GM19395 (cell line): ENCODE results near the gene CELSR3.
A peak's percentile ranks its signal among the peaks of the same experiment; 100 is the strongest.

ENCODE experiments used
- ATAC-seq: cut with Tn5 transposase; IDR thresholded peaks from one replicate; pipeline ENCODE4 v1.9.1; 2021; ENCODE audit warnings: mild to moderate bottlenecking, moderate library complexity; ENCODE audit not compliant: unreplicated experiment

The CELSR3 gene

DNA sequence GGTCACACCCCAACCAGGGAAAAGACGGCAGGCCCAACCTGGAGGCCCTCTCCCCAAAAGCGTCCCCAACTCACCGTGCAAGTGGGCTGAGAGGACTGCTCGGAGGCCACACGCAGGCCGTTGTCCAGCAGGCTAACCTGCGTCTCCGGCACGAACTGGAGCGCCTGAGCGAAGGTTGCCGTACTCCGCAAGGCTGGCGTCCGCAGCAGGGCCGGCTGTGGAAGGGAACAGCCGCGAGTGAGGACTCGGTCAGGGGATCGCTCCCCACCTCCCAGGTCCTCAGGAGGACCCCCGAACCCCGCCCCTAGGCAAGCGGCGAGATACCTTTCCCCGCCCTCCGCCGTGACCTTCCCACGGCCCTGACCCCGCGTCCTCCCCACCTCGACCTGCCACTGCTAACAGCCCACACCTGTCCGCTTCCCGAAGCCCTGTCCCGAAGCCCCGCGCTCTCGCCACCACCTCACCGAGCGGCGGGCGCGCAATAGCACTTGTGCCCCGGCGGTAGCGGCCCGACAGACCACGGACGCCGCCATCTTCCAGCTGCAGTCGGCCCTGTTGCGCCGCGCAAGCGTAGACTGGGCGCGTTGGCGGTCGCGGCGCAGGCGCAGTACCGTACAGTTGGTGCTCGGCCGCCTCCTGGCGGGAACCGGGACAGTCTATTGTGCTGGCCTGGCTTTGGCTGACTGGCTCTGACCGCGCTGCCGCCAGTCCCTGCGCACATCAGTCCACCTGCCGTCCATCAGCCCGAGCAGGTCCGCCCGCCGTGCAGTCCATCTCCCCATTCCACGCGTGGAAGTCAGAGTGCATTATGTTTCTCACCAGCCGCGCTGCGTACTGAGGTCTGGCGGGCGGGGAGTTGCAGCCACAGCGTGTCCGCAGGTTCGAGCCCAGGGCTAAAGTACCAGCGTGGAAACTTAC, 53.3 kb downstream of the CELSR3 start, which contains the start of gene UQCRC1:
TSS of gene UQCRC1 (minus strand) at position 559 of the 918 bp plus-strand sequence. CDS start at position 533, 26 bp downstream.
- peak; percentile 97 for ATAC-seq

- ATAC-seq: no peak
Measured at GRCh38 chr3:48607519-48607918, 55.2 kb downstream of the CELSR3 start.

- no peak for ATAC-seq
Measured at GRCh38 chr3:48601622-48601994, 61.1 kb downstream of the CELSR3 start.

DNA sequence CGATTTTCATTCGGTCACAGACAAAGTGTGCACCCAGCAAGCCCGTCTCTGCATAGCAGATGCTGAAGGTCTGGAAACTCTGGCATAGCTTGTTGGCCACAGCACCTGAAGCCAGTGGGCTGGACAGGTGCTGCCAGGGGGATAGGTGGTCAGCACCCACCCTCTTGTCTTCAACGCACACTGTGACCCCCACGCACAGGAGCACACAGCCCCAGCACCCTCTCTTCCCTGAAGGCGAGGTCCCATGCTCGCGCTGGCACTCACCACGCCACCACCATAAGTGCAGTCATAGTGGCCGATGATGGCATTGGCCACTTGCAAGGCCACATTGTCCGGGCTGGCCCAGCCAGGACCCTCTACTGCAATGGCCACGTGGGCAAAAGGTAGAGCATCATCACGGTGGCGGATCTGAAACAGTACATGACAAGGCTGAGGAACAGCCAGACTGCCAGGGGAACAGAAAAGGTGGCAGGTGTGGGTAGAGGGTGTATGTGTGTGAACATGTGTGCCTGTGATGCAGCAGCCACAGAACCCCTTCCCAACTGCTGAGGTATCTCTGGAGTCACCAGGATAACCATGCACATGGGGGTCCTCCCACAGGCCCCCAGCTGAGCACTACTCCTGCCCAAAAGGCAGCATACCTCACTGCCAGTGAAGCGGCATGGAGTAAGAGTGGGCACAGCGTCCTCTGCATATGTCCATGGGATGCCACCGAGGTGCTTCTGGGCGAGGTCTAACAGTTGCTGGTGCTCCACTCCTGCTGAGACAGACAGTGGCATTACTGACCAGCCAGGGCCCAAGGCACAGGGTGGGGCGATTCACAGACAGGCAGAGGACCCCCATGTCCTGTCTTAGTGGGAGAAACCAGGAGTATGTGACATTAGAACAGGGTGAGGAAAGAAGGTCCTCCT, 61.7 kb downstream of the CELSR3 start:
- ATAC-seq: no peak

GRCh38 chr3:48599509-48600285, 63.0 kb downstream of the CELSR3 start:
- no peak for ATAC-seq

- ATAC-seq: no peak
Measured at GRCh38 chr3:48599077-48599501, 63.6 kb downstream of the CELSR3 start.

- ATAC-seq: no peak
Measured at GRCh38 chr3:48598323-48599076, 64.2 kb downstream of the CELSR3 start.

GRCh38 chr3:48597408-48597800, 65.3 kb downstream of the CELSR3 start:
- ATAC-seq: no peak

DNA sequence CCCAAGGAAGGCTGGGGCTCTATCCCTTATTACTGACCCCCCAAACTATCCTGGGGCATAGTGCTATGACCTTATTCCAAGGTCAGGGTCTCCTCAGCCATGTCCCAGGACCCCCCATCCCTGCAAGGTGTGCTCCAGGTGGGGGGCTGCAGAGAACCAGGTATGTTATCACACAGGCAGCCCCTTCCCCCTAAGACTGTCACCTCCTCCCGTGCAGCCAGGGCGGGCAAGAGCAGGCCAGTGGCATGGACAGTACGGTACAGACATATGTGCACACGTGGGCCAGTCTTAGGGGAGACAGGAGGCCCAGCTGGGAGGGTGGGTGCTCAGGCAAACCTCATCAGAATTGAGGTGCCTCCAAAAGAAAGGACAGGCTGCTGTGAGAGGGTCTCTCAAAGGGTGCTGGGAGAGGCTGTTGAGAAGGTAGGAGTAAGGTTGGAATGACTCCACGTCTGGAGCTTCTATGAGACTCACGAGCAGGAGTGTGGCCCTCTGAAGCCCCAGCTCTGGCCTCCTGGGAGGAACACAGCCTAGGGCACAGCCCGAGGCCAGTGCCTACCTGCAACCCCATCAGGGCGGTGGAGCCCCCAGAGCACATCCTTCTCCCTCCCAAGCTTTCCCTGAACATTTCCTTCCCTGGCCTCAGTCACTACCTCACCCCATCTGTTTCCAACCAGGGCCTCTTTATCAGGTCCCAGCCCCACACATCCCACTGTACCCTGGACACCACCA, 65.8 kb downstream of the CELSR3 start:
- ATAC-seq: no peak

- ATAC-seq: no peak
Measured at GRCh38 chr3:48596157-48596556, 66.5 kb downstream of the CELSR3 start.

GRCh38 chr3:48595526-48596121, 67.1 kb downstream of the CELSR3 start:
- no peak for ATAC-seq

GRCh38 chr3:48595075-48595525, 67.6 kb downstream of the CELSR3 start, which contains the start of gene COL7A1:
Gene COL7A1 (minus strand): TSS chr3:48595329. CDS start chr3:48595159, 170 bp downstream.
- ATAC-seq: no peak

DNA sequence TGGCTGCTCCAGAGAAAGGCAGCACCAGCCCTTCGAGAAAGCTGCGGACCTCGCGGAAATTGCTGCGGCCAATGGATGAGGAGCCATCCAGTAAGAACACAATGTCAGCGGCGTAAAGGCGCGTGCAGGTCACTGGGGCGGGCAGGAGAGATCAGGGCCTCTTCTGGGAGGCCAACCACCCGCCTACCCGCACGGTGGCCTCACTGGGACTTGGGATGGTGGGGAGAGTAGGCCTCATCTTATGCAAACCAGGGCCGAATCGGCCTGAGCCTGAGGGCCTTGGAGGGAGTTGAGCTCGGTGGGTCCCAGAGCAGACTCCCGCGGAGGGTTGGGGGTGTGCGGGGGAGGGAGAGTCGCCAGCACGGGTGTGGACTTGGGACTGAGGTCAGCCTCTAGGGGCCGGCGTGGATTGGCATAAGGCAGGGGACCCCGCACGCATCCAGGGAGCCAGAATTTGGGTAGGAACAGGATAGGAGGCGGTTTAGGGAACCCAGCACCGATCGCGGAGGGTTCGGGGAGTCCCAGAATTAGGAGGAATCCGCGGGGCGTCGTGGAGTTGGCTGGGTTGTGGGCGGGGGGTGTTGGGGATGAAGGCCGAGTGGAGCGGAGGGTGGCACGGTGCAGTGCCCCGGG, 68.2 kb downstream of the CELSR3 start:
- no peak for ATAC-seq

- no peak for ATAC-seq
Measured at GRCh38 chr3:48593337-48593736, 69.3 kb downstream of the CELSR3 start.

- ATAC-seq: no peak
Measured at GRCh38 chr3:48592519-48593087, 70.1 kb downstream of the CELSR3 start.

DNA sequence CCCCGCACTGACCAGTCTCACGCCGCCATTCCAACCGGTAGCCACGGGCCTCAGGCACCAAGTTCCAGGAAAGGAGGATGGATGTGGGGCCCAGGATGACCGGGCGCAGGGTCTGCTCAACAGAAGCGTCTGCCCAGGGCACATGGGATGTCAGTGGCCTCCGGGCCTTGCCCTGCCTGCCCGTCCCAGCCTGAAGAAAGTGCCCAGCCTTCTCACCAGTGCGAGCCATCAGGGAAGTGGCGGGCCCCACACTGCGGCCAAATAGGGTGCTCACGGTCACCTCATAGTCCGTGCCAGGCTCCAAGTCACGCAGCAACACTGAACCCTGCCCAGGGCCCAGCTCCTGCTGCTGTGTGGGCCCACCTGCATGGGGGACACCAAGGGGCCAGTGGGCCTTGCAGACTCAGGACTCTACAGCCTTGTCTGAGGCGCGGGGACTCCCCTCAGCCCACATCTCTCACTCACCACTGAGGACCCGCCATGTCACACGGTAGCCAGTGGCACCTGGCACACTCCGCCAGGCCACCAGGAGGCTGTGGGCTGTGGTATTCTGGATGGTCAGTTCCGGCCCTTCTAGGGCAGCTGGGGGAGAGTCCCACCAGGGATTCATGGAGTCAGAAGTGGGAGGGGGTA, 70.7 kb downstream of the CELSR3 start:
- ATAC-seq: no peak

GRCh38 chr3:48591436-48591835, 71.2 kb downstream of the CELSR3 start:
- no peak for ATAC-seq
